GM21381 (cell line): Measurements from ENCODE around the gene ENOX2.

Experiments
- ATAC-seq: cut with Tn5 transposase; IDR thresholded peaks from one replicate; pipeline ENCODE4 v1.9.1; 2021; ENCODE audit warnings: mild to moderate bottlenecking, moderate library complexity; ENCODE audit not compliant: unreplicated experiment

ENOX2 gene

GRCh38 chrX:130645955-130646583 lies 256.9 kb downstream of the ENOX2 start:
- no peak for ATAC-seq

DNA sequence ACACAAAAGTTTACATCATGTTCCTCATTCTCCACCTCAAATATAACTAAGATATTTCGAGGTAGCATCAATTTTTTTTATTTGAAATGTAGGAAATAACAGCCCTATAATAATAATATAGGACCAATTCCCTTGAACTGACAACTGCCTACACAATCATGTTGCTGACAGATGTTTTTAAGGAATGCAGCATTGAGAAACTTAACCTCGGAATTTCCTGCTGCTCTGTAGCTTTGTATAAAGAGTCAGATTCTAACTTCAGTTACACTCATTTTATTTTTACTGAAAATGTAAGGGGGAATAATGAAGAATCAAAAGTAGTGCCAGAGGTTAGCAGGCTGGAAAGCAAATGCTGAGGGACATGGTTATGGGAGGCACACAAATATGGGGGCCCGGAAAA lies 265.4 kb downstream of the ENOX2 start:
- no peak for ATAC-seq

- no peak for ATAC-seq
These were observed 266.7 kb downstream of the ENOX2 start for GRCh38 chrX:130636277-130636676.

DNA sequence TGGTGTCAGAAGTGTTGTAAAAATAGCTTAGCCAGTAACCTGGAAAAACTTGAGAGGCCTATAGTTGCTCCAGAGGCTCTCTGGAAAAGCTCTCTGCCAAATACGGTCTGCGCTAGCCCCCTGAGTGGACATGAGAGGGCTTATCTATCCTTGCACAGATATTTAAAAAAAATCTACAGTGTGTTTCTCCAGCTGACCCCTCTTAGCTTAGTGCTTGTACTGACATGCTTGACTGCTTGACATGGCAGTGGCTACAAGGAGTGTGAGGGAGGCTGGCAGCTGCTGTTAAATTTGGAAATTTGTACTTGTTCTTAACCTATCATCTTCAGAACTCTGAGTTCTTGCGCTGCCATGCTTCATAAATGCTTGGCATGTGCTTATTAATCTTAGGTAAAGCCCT lies 272.0 kb downstream of the ENOX2 start:
- ATAC-seq: no peak

DNA sequence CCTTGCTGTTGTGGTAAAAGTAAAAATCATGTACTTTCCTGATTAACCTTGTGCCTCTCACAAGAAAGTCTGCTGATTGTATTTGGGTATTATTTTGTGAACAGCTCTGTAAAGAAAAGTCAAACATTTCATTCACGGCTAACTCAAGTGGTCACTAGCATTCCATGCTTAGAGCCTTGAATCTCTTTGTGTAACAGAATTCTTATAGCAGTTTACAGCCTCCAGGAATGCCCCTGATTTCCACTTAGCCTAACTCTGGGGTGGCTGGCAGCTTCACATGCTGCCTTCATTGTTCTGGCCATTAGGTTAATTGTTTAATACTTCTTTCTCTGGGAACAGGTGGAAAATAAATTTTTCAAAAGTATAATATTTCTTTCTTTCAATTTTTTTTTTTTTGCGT lies 274.5 kb downstream of the ENOX2 start:
- no peak for ATAC-seq

DNA sequence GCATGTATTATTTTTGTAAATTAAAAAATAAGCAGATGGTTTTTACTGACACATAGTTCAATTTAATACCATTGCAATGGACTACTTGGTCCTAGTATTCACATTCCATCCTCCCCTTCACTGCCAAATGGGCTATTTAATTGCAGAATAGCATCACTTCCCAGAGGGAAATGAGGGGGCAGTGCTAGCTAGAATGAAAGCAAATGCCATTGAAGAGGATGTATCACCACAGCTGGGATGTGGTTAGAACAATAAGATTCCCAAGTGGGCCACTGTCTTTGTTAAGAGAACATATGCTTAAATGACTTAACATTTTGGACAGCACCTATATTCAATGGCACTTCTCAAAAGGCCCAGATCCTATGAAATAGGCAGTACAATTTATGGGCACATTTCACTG lies 276.5 kb downstream of the ENOX2 start:
- no peak for ATAC-seq

GRCh38 chrX:130625386-130625785 lies 277.6 kb downstream of the ENOX2 start:
- ATAC-seq: no peak

DNA sequence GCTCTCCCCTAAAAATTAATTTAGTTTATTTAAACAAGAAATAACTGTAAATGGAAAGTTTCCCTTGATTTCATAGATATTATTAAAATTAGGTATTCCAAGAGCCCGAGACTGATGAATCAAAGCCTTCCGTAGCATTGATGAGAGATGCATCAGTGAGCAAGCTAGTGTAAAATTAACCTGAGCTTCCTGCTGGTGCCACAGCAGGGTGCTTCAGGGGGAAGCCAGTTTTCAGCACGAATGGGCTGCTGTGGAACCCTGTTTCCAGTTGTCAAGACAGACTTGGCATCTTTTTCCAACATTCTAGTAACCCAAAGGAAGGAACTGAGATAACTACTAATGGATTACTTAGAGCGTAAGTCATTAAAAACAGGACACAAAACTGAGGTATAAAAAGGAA lies 279.5 kb downstream of the ENOX2 start:
- peak; percentile 57 for ATAC-seq

DNA sequence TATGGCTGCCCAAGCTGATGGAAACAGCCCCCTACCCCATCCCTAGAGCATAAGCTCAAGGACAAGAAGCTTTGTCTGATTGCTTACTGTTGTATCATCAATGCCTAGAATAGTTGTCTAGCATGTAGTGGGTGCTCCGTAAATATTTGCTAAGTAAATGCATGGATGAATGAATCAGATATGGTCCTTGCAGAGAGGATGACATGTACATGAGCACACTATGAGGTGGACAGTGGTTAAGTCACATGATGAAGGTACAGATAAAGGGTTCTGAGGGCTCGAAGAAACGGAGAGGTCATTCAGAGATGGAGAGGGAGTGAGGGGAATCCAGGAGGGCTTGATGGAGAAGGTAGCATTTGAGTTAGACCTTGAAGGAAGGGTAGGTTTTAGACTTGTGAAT lies 287.1 kb downstream of the ENOX2 start:
- ATAC-seq: no peak

- ATAC-seq: no peak
These were observed 295.6 kb downstream of the ENOX2 start for GRCh38 chrX:130607431-130607830.

GRCh38 chrX:130606425-130606824 lies 296.6 kb downstream of the ENOX2 start:
- ATAC-seq: no peak

GRCh38 chrX:130604882-130605281 lies 298.1 kb downstream of the ENOX2 start:
- ATAC-seq: no peak

DNA sequence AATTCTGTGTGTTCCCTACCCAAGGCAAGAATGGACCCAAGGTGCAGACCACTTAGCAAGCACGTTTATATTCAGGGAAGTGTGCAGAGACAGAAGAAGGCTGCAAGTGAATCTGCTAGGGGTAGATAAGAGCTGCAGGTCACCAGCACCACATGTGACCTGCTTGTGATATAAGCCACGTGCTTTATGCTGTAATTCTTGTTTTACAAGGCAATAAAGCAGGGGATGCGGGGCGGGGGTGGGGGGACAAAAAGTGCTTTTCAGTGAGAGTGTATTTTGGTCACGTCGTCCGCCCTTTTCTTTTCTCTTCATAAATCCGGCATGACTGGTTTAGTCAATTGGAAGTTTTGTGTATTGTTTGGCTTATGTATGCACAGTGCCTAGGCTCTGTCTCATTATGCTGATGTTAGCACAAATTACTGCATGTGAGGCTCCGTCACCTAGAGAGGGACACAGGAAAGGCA lies 308.5 kb downstream of the ENOX2 start:
- no peak for ATAC-seq

- ATAC-seq: no peak
These were observed 309.1 kb downstream of the ENOX2 start for GRCh38 chrX:130593911-130594310.

GRCh38 chrX:130592204-130592603 lies 310.8 kb downstream of the ENOX2 start:
- no peak for ATAC-seq

DNA sequence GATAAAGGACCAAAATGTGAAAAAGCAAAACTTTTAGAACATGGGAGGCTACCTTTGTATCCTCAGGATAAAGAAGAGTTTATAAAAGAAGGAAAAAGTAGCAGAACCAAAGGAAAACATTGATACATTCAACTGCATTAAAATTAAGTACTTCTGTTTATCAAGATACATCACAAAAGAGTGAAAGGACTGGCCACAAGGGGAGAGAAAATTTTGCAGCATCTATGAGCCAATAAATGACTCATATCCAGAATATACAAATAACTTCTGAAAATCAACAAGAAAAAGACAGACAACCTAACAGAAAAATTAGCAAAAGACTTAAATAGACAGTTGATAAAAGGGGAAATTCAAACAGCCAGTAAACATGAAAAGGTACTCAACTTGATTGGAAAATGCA lies 324.1 kb downstream of the ENOX2 start:
- ATAC-seq: no peak

- ATAC-seq: no peak
These were observed 325.6 kb downstream of the ENOX2 start for GRCh38 chrX:130577431-130577830.

DNA sequence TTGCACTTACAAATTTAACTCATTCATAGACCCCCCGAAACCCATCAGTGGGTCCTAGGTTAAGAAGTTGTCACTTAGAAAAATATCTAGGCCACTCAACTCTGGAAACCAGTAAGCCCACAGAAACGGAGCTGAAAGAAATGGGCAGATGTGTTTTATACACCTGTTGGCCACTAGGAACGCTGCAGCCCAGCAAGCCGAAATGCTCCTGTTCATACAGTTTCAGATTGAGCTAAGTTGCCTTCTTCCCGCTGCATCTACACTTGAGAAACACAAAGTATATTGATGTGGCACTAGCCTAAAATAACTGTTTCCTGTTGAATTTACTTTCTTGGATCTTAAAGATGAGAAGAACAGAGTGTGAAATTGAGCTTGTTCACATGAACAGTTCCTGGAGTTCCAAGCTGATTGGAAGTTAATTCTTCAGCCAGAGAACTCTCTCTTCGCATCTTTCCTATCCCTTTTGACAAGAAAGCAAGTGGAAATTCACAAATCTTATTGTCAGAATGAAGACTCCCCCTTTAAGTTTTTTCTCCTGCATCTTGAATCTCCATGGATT lies 327.1 kb downstream of the ENOX2 start:
- ATAC-seq: peak; percentile 70
